ENCODE measurements around the gene BCAP29. TPM values are rescaled to one million over a fixed set of nuclear protein-coding genes. Genes with fewer than 3 reads are reported as not detected.

Gene BCAP29
- total and polyA plus RNA-seq, 9 of the 15 experiments (the other 6 are each of a cell fraction or from before 2014, with no cell fraction given) = 63.4 to 137 (median 79.7) TPM

DNA sequence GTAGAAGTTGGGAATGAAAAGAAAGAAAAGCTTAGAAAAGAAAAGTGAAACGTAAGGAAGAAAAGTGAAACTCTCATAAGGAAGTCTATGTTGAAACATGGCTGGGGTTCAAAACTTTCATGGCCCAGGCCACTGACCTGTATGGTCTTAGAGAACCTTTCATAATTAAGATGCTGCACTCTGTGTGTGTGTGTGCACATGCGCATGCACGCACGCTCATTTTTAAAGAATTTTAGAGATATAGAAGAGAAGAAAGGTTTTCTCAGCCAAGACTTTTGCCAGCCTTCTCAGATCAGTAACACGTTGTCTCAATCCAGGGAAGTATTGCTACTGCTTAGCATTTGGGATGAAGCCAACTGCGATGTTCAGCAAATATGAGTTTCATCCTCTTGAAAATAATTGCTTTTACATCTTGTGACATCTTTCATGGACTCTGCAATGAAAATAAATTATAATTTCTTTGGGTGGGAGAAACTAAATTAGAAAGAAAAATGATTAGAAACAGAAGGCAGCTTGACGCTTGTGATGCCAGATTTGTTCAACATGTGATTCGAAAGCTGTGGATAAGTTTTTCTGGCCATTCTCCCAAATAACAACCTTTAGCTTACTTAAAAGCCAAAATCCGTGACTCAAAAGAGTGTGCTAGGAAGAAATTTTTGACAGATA is 64.4 kb downstream of the BCAP29 start:
- POLR2A ChIA-PET = interaction anchor here (0.8 to 1.7 kb wide), 3 partner anchors 10 to 75 kb away, joined by 3 to 8 read pairs (median 4); no protein-coding TSS in a partner anchor
- H2AFZ ChIP-seq (ENCODE audit: low read depth, low read length) = no peak overlapping the region
- no peaks in the 10 kb centered on the region for H4K20me1 ChIP-seq (replicated peaks; ENCODE audit: control insufficient read depth, insufficient read depth, low read length)
- no peaks in the 10 kb centered on the region for H3K36me3 ChIP-seq (ENCODE audit: control insufficient read depth, insufficient read depth, low read length)
- no peak overlapping the region for H3K4me3 ChIP-seq
- no peak overlapping the region for H3K4me2 ChIP-seq (ENCODE audit: insufficient read depth, low read length)
- no peaks in the 10 kb centered on the region for H3K9me3 ChIP-seq (replicated peaks; ENCODE audit: control insufficient read depth, insufficient read depth, low read depth, low read length)
- in situ Hi-C loops (cut with MboI) (no loop called here), intact Hi-C loops (cut with micrococcal nuclease) (loop anchor here (5.0 kb wide), 1 partner anchor 78 kb away; no protein-coding TSS in a partner anchor)
- no peaks in the 10 kb centered on the region for H3K79me2 ChIP-seq (ENCODE audit: control insufficient read depth, insufficient read depth, low read length)
- DNase-seq (ENCODE audit: extremely low read depth in 1 of 4, low spot score in 3 of 4) (no peak), FAIRE-seq (no peak), ATAC-seq (no peak; the same call in 2 of the 3 replicates)
- TF ChIP-seq NRF1 (conservative IDR thresholded peaks at IDR 0.05 in 1 of 2, IDR thresholded peaks at IDR 0.05 in 1 of 2) (peak; percentile 59 to 66; a peak in 2 of 4 replicates), CAMTA2 (CRISPR knock-in tag; conservative IDR thresholded peaks at IDR 0.05) (no peak)
- CTCF ChIA-PET (ENCODE audit: low intra/inter-chr PET ratio) = no interaction called here
- 16% methylated on average over 9 of the region's 9 CpGs for WGBS (ENCODE audit: insufficient coverage, low coverage, missing lambda C conversion rate)
- BruUV-seq (replicated peaks) = no TSS peak
- H3K27ac ChIP-seq (ENCODE audit: extremely low read depth, low read depth, low read length) = no peak overlapping the region
- H3K27me3 ChIP-seq (ENCODE audit: control insufficient read depth in 2 of 2, insufficient read depth in 2 of 2, low read length in 2 of 2) = peaks cover 4 to 6% of the 10 kb centered on the region in 2 experiments; a peak in 2 of 5 replicates
- H3K9ac ChIP-seq (ENCODE audit: insufficient read depth in 1 of 2, low read depth in 2 of 2, low read length in 2 of 2) = no peak overlapping the region
- H3K9me1 ChIP-seq (ENCODE audit: control insufficient read depth, insufficient read depth, low read length) = no peaks in the 10 kb centered on the region
- no peaks in the 10 kb centered on the region for H3K4me1 ChIP-seq (replicated peaks in 1 of 2; ENCODE audit: control insufficient read depth in 2 of 2, insufficient read depth in 2 of 2, low read length in 2 of 2)

- intact Hi-C loops (cut with micrococcal nuclease) = no loop called here
- no peak overlapping the region for H3K9ac ChIP-seq (ENCODE audit: insufficient read depth in 1 of 2, low read depth in 2 of 2, low read length in 2 of 2)
- no peaks in the 10 kb centered on the region for H3K9me1 ChIP-seq (ENCODE audit: control insufficient read depth, insufficient read depth, low read length)
- H2AFZ ChIP-seq (ENCODE audit: low read depth, low read length) = no peak overlapping the region
- H3K27me3 ChIP-seq (ENCODE audit: control insufficient read depth in 2 of 2, insufficient read depth in 2 of 2, low read length in 2 of 2) = no peaks in the 10 kb centered on the region
- FAIRE-seq = no peak
- no peaks in the 10 kb centered on the region for H3K79me2 ChIP-seq (ENCODE audit: control insufficient read depth, insufficient read depth, low read length)
- H3K4me3 ChIP-seq = no peak overlapping the region
- no peaks in the 10 kb centered on the region; a peak in 1 of 5 replicates for H3K4me1 ChIP-seq (replicated peaks in 1 of 2; ENCODE audit: control insufficient read depth in 2 of 2, insufficient read depth in 2 of 2, low read length in 2 of 2)
- no peaks in the 10 kb centered on the region for H4K20me1 ChIP-seq (replicated peaks; ENCODE audit: control insufficient read depth, insufficient read depth, low read length)
- H3K4me2 ChIP-seq (ENCODE audit: insufficient read depth, low read length) = no peak overlapping the region
- no peak for ATAC-seq
- POLR2A ChIA-PET = interaction anchor here (0.8 kb wide), 1 partner anchor 21 kb away, joined by 3 read pairs; no protein-coding TSS in a partner anchor
- BruUV-seq (replicated peaks) = no TSS peak
- H3K27ac ChIP-seq (ENCODE audit: extremely low read depth, low read depth, low read length) = no peak overlapping the region
- CTCF ChIA-PET (ENCODE audit: low intra/inter-chr PET ratio) = no interaction called here
- H3K9me3 ChIP-seq (replicated peaks; ENCODE audit: control insufficient read depth, insufficient read depth, low read depth, low read length) = no peaks in the 10 kb centered on the region
- DNase-seq (ENCODE audit: extremely low read depth in 1 of 4, low spot score in 3 of 4) = no peak
- in situ Hi-C loops (cut with MboI) = no loop called here
- WGBS (ENCODE audit: insufficient coverage, low coverage, missing lambda C conversion rate) = 73% methylated on average over 5 of the region's 5 CpGs
- H3K36me3 ChIP-seq (ENCODE audit: control insufficient read depth, insufficient read depth, low read length) = no peaks in the 10 kb centered on the region
- TF ChIP-seq, protein P1, sequence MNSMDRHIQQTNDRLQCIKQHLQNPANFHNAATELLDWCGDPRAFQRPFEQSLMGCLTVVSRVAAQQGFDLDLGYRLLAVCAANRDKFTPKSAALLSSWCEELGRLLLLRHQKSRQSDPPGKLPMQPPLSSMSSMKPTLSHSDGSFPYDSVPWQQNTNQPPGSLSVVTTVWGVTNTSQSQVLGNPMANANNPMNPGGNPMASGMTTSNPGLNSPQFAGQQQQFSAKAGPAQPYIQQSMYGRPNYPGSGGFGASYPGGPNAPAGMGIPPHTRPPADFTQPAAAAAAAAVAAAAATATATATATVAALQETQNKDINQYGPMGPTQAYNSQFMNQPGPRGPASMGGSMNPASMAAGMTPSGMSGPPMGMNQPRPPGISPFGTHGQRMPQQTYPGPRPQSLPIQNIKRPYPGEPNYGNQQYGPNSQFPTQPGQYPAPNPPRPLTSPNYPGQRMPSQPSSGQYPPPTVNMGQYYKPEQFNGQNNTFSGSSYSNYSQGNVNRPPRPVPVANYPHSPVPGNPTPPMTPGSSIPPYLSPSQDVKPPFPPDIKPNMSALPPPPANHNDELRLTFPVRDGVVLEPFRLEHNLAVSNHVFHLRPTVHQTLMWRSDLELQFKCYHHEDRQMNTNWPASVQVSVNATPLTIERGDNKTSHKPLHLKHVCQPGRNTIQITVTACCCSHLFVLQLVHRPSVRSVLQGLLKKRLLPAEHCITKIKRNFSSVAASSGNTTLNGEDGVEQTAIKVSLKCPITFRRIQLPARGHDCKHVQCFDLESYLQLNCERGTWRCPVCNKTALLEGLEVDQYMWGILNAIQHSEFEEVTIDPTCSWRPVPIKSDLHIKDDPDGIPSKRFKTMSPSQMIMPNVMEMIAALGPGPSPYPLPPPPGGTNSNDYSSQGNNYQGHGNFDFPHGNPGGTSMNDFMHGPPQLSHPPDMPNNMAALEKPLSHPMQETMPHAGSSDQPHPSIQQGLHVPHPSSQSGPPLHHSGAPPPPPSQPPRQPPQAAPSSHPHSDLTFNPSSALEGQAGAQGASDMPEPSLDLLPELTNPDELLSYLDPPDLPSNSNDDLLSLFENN (IDR thresholded peaks at IDR 0.05; ENCODE audit: low read depth in 2 of 2, low read length in 2 of 2) = no peak
- TF ChIP-seq JUND (IDR thresholded peaks at IDR 0.05; ENCODE audit: borderline replicate concordance, low read depth, low read length) = no peak
- no peak for TF ChIP-seq JUND (tag; IDR thresholded peaks at IDR 0.05; ENCODE audit: borderline replicate concordance, low read depth, low read length)
- TF ChIP-seq FOXP4 (CRISPR knock-in tag; IDR thresholded peaks at IDR 0.05; ENCODE audit: borderline replicate concordance) = no peak
- TF ChIP-seq STAT5A (IDR thresholded peaks at IDR 0.05; ENCODE audit: borderline replicate concordance, low read length) = no peak
- no peak for TF ChIP-seq DACH1 (IDR thresholded peaks at IDR 0.05; ENCODE audit: partially characterized antibody)
- TF ChIP-seq RBM25 (IDR thresholded peaks at IDR 0.05; ENCODE audit: low read depth, low read length, severe bottlenecking) = no peak
These were observed 72.6 kb downstream of the BCAP29 start for GRCh38 chr7:107652642-107653041.
